SKM-1 (cell line): ENCODE results near the gene STAT5A.
"Not testable (repeated sequence)": the region's sequence is repeated elsewhere in the genome, so short reads cannot be mapped to it uniquely, and the experiment has no call there.

Experiments
- DNase-seq: peaks from one replicate; lab custom pipeline; 2025; ENCODE audit not compliant: unreplicated experiment; lab: John Stamatoyannopoulos, UW

The STAT5A gene

DNA sequence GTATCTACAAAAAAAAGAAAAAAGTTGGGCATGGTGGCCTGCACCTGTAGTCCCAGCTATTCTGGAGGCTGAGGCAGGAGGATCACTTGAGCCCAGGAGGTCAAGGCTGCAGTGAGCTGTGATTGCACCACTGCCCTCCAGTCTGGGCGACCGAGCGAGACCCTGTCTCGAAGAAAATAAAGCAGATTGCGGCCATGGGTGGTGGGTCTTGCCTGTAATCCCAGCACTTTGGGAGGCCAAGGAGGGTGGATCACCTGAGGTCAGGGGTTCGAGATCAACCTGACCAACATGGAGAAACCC is 16.7 kb downstream of the STAT5A start:
- DNase-seq = not testable (repeated sequence)

DNA sequence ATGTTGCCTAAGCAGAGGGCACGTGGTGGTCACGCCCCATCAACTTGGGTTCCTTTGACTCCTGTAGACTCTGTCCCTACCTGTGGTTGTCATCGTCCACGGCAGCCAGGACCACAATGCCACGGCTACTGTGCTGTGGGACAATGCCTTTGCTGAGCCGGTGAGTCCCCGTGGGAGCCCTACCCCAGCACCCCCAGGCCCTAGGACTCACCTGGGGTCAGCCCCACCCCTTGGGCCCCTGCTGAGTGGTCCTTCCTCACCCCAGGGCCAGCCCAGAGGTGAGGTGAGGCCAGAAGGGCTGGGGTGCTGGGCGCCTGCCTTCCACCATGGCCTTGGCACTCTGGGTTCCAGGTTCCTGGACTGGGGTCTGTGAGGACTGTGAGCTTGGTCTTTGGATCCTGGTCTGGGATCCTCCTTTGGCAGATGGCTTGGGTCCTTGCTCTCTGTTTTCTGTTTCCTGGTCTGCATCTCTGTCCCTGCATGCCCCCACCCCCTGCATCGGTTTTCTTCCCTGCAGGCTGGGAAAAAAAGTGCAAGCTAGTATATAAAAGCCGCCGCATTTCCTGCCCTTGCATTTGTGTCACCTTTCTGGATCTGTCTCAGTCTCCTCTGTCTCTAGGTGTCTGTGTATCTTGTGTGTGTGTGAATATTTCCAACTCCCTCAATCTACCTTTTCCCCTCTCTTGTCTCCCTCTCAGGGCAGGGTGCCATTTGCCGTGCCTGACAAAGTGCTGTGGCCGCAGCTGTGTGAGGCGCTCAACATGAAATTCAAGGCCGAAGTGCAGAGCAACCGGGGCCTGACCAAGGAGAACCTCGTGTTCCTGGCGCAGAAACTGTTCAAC is 17.5 kb downstream of the STAT5A start:
- no peak for DNase-seq

DNA sequence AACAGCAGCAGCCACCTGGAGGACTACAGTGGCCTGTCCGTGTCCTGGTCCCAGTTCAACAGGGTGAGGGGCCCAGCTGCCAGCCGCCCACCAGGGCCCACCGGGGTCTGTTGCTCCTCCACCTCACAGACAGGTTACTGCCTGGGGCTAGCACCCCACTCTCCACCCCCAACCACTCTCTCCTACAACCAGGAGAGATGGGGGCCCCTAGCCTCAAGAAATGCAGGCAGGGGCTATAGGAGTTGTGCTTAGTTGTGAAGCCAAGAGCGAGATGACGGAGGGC is 18.0 kb downstream of the STAT5A start:
- no peak for DNase-seq

DNA sequence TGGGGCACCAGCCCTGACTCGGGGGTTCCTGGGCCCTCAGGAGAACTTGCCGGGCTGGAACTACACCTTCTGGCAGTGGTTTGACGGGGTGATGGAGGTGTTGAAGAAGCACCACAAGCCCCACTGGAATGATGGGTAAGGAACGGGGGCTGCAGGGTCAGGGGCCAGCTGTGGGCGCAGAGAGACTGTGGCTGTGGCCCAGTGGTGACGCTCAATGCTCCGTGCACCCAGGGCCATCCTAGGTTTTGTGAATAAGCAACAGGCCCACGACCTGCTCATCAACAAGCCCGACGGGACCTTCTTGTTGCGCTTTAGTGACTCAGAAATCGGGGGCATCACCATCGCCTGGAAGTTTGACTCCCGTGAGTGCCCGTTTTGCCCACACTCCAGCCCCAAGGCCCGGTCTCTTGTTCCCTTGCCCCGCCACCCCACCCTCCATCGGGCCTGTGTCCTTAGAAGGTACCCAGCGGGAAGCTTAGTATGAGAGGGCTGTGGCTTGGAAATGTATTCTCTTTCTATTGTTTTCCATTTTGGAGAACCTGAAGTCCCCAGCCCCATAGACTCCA is 19.1 kb downstream of the STAT5A start:
- no peak for DNase-seq

DNA sequence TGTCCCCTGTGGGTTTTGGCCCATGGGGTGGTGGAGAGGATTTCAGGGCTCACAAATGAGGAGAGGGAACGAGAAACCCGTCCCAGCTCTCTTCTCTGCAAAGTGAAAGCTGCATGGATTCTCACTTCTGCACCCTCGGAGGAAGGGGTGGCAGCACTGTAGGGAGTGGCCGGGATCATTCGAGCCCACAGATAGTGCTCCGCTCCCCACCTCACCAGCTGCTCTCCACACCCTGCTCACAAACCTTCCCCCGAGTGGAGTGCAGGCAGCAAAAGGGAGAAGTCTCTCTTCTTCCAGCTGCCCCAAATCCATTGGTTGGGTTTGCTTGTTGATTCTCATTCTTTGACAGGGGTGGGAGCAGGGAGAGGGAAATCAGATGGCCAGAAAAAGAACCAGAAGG is 20.1 kb downstream of the STAT5A start:
- DNase-seq = no peak

DNA sequence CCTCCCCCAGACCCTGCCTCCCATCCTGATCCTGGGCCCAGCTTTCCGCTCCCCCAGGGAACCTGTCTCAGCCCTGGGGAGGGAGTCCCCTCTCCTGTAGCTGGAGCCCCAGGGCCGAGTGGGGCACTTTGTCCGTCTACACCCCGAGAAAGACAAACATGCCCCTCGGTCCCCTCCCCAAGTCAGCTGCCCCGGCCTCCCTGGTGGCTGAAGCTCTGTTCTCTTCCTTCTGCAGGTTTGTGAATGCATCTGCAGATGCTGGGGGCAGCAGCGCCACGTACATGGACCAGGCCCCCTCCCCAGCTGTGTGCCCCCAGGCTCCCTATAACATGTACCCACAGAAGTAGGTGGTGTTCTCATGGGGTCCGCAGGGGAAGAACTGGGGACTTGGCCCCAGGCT is 20.8 kb downstream of the STAT5A start:
- DNase-seq = no peak

DNA sequence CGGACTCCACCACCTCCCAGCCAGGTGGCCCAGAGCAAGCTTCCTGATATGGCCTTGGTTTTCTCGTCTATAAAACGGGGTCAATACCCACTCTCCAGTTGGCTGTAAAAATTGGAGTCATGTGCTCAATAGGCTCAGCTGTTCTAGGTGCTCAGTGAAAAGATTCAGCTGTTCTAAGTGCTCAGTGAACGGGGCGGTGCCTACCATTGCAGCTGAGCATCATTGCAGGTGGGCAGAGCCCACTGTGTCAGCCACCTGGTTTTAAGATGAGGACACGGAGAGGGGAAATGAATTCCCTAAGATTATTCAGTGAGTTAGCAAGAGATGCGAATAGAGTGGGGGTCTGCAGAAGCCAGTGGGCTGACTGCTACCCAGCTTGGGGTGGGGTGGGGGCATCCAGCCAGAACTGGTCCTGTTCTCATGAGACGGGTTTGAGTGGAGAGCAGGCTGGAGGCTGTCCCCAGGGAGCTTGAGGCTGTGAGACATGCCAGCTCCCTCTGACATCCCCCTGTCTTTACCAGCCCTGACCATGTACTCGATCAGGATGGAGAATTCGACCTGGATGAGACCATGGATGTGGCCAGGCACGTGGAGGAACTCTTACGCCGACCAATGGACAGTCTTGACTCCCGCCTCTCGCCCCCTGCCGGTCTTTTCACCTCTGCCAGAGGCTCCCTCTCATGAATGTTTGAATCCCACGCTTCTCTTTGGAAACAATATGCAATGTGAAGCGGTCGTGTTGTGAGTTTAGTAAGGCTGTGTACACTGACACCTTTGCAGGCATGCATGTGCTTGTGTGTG is 21.9 kb downstream of the STAT5A start:
- DNase-seq = no peak

DNA sequence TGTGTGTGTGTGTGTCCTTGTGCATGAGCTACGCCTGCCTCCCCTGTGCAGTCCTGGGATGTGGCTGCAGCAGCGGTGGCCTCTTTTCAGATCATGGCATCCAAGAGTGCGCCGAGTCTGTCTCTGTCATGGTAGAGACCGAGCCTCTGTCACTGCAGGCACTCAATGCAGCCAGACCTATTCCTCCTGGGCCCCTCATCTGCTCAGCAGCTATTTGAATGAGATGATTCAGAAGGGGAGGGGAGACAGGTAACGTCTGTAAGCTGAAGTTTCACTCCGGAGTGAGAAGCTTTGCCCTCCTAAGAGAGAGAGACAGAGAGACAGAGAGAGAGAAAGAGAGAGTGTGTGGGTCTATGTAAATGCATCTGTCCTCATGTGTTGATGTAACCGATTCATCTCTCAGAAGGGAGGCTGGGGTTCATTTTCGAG is 22.5 kb downstream of the STAT5A start:
- no peak for DNase-seq

DNA sequence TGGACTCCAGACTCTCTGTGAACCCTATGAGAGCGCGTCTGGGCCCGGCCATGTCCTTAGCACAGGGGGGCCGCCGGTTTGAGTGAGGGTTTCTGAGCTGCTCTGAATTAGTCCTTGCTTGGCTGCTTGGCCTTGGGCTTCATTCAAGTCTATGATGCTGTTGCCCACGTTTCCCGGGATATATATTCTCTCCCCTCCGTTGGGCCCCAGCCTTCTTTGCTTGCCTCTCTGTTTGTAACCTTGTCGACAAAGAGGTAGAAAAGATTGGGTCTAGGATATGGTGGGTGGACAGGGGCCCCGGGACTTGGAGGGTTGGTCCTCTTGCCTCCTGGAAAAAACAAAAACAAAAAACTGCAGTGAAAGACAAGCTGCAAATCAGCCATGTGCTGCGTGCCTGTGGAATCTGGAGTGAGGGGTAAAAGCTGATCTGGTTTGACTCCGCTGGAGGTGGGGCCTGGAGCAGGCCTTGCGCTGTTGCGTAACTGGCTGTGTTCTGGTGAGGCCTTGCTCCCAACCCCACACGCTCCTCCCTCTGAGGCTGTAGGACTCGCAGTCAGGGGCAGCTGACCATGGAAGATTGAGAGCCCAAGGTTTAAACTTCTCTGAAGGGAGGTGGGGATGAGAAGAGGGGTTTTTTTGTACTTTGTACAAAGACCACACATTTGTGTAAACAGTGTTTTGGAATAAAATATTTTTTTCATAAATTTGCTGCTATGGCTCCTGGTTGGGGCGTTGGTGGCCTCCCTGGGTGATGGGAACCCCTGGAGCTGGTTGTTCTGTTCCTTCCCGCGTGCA is 23.1 kb downstream of the STAT5A start:
- peak; percentile 61 for DNase-seq

DNA sequence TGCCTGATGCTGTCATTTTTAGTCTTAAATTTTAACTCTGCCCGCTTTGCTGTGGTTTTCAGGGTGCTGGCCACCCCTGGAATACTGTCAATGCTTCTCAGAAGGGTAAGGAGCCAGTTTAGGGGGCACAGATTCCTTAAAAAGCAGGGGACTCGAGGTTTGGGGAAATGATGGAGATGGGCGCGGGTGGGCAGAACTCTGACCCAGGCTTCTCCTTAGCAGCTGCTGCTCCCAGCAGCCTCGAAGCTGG is 23.7 kb downstream of the STAT5A start:
- no peak for DNase-seq

DNA sequence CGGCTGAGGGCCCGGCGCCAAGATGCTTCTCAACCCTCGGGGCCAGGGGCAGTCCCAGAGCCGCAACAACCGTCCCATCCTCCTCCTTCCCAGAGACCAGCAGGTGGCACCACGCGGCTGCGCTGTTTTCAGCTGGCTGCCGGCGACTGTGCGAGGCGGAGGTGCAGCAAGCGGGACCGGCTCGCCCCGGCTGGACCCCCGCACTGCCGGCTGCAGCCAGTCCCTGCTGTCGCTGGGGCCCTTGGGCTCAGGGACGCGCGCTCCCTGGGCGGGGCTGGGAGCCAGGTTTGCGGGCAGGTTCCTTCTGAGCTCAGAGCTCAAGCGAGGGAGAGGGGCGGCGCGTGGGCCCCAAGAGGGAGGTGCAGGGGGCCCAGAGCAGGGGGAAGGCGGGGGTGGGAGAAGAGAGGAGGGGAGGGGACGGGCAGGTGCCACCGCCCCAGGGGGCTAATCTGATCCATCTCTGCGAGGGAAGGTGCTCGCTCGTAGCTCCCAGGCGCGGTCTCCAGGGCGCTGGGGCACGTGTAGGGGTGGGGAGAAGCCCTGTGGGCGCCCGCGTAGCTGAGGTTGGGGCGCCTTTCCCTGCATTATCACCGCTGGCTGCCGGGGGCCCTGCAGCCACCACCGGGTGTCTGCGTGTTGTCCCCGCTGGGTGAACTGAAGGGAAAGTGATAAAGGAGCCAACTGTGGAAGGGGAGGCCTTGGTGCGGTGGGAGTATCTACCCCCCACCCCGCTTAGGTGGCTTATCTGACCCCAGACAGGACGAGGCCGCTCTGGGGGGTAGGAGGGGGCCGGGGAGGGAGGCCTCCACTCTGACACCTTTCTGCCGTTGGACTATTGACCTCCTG is 24.2 kb downstream of the STAT5A start:
- DNase-seq = no peak

DNA sequence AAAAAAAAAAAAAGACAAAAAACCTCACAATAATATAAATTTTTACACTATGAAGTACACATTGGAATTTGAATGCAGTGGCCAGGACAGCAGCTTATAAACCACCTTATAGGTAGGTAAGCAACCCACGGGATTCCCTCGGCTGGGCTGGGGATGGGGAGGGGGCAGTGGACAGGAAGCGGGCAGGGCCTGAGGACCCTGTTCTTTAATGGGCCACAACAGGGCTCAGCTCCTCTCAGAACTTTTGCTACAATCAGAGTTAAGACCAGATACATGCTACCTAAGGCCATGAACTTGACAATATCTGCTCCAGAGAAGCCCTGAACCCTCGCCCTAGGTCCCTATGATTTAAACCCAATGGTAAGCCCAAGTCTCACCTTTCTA is 25.1 kb downstream of the STAT5A start:
- no peak for DNase-seq

DNA sequence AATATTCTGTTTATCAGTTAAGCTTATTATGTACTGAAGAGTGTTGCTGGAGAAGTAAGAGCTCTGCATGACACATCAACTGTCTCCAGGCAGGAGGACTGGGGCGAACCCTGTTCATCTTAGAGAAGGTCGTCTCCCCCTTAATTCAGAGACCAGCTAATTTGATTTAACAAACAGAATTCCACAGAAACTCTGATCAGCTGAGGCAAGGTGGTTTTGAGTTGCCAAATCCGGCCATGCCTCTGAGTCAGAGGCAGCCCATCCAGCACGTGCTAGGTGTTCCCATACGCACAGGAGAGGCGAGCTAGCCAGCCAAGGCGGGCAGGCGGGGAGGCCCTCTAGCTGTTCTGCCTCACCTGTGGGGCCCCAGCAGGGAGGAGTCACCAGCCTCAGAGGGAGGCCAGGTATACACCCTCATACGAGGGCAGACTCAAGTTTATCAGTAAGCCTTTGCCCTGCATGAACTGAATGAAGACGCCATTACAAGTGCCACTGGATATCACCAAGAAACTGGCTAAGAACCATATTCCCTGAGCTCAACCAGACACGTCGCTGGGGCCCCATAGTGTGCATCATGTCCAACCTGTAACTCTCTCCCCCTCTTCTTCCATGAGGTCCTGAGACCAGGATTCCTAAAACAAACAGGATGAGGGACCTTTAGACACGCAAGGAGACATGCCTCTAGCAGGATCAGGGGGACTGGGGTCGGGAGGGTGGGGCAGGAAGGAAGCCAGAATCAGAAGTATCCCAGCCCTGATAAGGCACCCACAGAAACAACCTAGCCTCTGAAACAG is 25.7 kb downstream of the STAT5A start:
- DNase-seq = no peak

DNA sequence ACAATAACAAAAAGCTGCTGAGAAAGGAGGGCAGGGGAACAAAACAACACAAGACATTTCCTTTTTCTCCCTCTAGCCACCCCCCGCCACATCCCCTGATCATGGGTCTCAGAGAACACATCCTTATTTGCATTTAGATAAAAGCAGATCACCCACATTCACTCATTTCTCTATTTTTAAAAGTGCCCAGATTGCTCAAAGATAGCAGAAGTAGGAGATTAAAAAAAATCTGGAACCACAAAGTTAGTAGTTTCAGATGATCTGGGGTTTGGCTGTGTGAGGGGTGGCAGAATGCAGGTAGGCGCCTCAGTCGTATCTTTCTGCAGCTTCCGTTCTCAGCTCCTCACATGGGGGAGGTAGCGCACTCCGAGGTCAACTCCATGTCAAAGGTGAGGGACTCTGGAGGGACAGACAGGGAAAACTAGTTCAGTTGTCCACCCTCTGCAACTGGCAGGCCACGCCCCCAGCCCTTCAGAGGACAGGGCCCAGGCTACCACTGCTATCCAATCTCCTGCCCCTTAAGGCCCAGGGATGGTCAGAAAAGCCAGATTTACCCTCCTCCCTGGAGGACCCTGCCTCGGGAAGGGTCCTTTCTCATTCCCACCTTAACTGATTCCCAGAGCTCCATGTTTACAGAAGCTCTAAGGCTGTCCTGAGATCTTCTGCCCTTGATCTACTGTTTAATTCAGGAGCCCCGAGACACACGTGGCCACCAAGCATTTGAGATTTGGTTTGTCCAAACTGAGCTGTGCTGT is 27.3 kb downstream of the STAT5A start:
- no peak for DNase-seq

DNA sequence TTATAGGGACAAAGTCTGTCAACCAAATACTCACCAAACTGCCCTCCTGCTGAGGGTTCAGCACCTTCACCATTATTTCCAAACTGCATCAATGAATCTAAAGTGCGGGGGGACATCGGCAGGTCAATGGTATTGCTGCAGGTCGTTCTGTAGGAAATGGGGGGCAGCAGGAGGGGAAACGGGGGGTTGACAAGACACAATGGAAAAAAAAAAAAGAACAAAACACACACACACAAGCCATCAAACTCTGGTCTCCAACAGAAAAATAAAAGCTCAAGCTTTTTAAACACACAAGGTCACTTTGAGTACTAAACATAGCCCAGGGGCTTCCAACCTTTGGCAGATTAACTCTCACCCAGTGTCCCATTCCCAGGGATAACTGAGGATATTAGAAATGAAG is 28.5 kb downstream of the STAT5A start:
- no peak for DNase-seq

DNA sequence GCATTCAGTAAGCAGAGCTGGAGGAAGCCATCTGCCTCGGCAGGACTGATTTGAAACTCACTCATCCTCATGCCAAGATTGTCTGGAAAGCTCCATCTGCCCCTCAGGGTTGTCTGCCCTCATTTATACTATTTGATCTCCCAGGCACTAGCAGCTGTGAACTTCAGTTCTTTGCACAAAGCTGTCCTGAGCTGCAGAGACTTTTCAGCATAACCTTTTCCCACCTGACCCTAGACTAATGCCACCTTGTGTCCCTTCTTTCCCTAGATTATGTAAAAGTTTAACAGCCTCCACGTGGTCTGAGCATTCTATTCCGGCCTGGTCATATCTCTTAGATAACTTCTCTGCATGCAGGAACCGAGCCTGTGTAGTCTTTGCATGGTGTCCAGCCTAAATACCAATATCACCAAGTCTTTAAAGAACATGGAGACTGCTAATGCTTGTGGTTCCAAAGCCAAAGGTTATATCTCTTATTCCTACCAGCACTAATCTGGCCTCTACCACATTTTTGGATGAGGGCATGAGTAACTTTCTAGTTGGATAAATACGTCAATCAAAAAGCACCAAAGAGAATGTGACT is 29.1 kb downstream of the STAT5A start:
- no peak for DNase-seq

DNA sequence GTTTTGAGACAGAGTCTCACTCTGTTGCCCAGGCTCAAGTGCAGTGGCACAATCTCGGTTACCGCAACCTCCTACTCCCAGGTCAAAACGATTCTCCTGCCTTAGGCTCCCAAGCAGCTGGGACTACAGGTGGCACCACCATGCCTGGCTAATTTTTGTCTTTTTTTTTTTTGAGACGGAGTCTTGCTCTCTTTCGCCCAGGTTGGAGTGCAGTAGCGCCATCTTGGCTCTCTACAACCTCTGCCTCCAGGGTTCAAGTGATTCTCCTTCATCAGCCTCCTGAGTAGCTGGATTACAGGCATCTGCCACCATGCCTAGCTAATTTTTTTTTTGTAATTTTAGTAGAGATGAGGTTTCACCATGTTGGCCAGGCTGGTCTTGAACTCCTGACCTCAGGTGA is 29.7 kb downstream of the STAT5A start:
- DNase-seq = not testable (repeated sequence)

DNA sequence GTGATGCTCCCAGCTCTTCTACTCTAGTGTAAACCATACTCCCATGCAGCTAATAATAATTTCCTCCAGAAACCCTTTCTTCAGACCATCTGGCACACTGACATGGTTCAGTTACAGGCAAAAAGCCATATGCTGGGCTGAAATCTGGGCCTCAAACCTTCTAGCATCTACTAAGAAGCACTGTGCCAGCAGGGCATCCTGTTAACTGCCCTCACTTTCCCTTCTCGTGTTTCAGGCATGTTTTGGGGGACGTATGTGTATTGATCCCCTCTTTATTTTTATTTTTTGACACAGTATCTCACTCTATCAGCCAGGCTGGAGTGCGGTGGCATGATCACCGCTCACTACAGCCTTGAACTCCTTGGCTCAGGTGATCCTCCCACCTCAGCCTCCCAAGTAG is 33.3 kb downstream of the STAT5A start:
- no peak for DNase-seq
